Right kidney (tissue), 1 donor: Measurements from ENCODE around the gene BARHL2.

Experiments
- DNase-seq: peaks from one replicate; pipeline ENCODE4 v3.0.0-alpha.2; 2016

Gene BARHL2

GRCh38 chr1:90710579-90711536, 6.2 kb downstream of the BARHL2 start:
- peak; percentile 46 for DNase-seq

- DNase-seq = no peak
Observed at GRCh38 chr1:90709535-90709934, 7.6 kb downstream of the BARHL2 start.

GRCh38 chr1:90708826-90709225, 8.3 kb downstream of the BARHL2 start:
- no peak for DNase-seq

GRCh38 chr1:90708236-90708786, 8.8 kb downstream of the BARHL2 start:
- DNase-seq = no peak

- no peak for DNase-seq
Observed at GRCh38 chr1:90707363-90707710, 9.8 kb downstream of the BARHL2 start.

GRCh38 chr1:90706437-90707362, 10.4 kb downstream of the BARHL2 start:
- DNase-seq = peak; percentile 67

- no peak for DNase-seq
Observed at GRCh38 chr1:90705956-90706355, 11.1 kb downstream of the BARHL2 start.

GRCh38 chr1:90704817-90705216, 12.3 kb downstream of the BARHL2 start:
- no peak for DNase-seq

- no peak for DNase-seq
Observed at GRCh38 chr1:90694846-90695245, 22.3 kb downstream of the BARHL2 start.

GRCh38 chr1:90687747-90688146, 29.4 kb downstream of the BARHL2 start:
- no peak for DNase-seq

- no peak for DNase-seq
Observed at GRCh38 chr1:90675161-90675847, 41.8 kb downstream of the BARHL2 start.

- DNase-seq = no peak
Observed at GRCh38 chr1:90671741-90672140, 45.4 kb downstream of the BARHL2 start.

- no peak for DNase-seq
Observed at GRCh38 chr1:90671251-90671650, 45.9 kb downstream of the BARHL2 start.
